Measurements from ENCODE around the gene DRC7. TPM values are rescaled to one million over a fixed set of nuclear protein-coding genes. Genes with fewer than 3 reads are reported as not detected.

DRC7 gene
- total RNA-seq, 1 experiment from 2014 or later = not detected

- CTCF ChIA-PET = no interaction called here
- in situ Hi-C loops (cut with HindIII; ENCODE audit: low pct_unique_long_range_greater_than_20kb, low sequenced_read_pairs) = no loop called here
Observed at GRCh38 chr16:57771141-57771785, 76.7 kb downstream of the DRC7 start.

GRCh38 chr16:57773019-57773418 is 78.4 kb downstream of the DRC7 start:
- ChIA-PET CTCF (no interaction called here), POLR2A (no interaction called here)
- Histone ChIP-seq H3K27ac (ENCODE audit: low read length) (no peak overlapping the region), H3K4me3 (ENCODE audit: low read depth in 2 of 2, low read length in 2 of 2) (no peak overlapping the region), H3K36me3 (ENCODE audit: control insufficient read depth, insufficient read depth, low read length) (no peaks in the 10 kb centered on the region; the same call in 1 of the 2 replicates), H3K4me1 (ENCODE audit: control insufficient read depth, insufficient read depth, low read length) (no peaks in the 10 kb centered on the region), H3K9me3 (ENCODE audit: control insufficient read depth, insufficient read depth, low read depth, low read length) (no peaks in the 10 kb centered on the region), H3K27me3 (ENCODE audit: control insufficient read depth, insufficient read depth, low read length) (no peaks in the 10 kb centered on the region)
- TF ChIP-seq TCF7L2 (IDR thresholded peaks at IDR 0.05; ENCODE audit: low read depth, low read length) = no peak
- no peak for TF ChIP-seq SIN3A (IDR thresholded peaks at IDR 0.05; ENCODE audit: borderline replicate concordance, insufficient read depth, low read depth, low read length)
- TF ChIP-seq, protein P1, sequence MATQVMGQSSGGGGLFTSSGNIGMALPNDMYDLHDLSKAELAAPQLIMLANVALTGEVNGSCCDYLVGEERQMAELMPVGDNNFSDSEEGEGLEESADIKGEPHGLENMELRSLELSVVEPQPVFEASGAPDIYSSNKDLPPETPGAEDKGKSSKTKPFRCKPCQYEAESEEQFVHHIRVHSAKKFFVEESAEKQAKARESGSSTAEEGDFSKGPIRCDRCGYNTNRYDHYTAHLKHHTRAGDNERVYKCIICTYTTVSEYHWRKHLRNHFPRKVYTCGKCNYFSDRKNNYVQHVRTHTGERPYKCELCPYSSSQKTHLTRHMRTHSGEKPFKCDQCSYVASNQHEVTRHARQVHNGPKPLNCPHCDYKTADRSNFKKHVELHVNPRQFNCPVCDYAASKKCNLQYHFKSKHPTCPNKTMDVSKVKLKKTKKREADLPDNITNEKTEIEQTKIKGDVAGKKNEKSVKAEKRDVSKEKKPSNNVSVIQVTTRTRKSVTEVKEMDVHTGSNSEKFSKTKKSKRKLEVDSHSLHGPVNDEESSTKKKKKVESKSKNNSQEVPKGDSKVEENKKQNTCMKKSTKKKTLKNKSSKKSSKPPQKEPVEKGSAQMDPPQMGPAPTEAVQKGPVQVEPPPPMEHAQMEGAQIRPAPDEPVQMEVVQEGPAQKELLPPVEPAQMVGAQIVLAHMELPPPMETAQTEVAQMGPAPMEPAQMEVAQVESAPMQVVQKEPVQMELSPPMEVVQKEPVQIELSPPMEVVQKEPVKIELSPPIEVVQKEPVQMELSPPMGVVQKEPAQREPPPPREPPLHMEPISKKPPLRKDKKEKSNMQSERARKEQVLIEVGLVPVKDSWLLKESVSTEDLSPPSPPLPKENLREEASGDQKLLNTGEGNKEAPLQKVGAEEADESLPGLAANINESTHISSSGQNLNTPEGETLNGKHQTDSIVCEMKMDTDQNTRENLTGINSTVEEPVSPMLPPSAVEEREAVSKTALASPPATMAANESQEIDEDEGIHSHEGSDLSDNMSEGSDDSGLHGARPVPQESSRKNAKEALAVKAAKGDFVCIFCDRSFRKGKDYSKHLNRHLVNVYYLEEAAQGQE (IDR thresholded peaks at IDR 0.05; ENCODE audit: insufficient read depth in 1 of 2, low read depth in 2 of 2, low read length in 1 of 2) = no peak
- no peak for TF ChIP-seq POLR2AphosphoS5 (IDR thresholded peaks at IDR 0.05; ENCODE audit: low read depth, low read length)
- TF ChIP-seq, protein P2, sequence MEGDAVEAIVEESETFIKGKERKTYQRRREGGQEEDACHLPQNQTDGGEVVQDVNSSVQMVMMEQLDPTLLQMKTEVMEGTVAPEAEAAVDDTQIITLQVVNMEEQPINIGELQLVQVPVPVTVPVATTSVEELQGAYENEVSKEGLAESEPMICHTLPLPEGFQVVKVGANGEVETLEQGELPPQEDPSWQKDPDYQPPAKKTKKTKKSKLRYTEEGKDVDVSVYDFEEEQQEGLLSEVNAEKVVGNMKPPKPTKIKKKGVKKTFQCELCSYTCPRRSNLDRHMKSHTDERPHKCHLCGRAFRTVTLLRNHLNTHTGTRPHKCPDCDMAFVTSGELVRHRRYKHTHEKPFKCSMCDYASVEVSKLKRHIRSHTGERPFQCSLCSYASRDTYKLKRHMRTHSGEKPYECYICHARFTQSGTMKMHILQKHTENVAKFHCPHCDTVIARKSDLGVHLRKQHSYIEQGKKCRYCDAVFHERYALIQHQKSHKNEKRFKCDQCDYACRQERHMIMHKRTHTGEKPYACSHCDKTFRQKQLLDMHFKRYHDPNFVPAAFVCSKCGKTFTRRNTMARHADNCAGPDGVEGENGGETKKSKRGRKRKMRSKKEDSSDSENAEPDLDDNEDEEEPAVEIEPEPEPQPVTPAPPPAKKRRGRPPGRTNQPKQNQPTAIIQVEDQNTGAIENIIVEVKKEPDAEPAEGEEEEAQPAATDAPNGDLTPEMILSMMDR (IDR thresholded peaks at IDR 0.05) = no peak
- no peak for ATAC-seq
- intact Hi-C loops (cut with micrococcal nuclease; ENCODE audit: unreplicated experiment) = no loop called here
- no peak for DNase-seq (ENCODE audit: low read depth, low spot score)
- in situ Hi-C loops (cut with HindIII; ENCODE audit: low pct_unique_long_range_greater_than_20kb, low sequenced_read_pairs) = no loop called here
- no TSS peak for BruUV-seq (replicated peaks)

More at GRCh38 chr16:57771141-57771785, 76.7 kb downstream of the DRC7 start:
- POLR2A ChIA-PET = no interaction called here
- BruUV-seq (replicated peaks) = no TSS peak
- Histone ChIP-seq H3K27ac (ENCODE audit: low read length) (no peak overlapping the region), H3K4me3 (ENCODE audit: low read depth in 2 of 2, low read length in 2 of 2) (no peak overlapping the region), H3K27me3 (ENCODE audit: control insufficient read depth, insufficient read depth, low read length) (no peaks in the 10 kb centered on the region), H3K4me1 (ENCODE audit: control insufficient read depth, insufficient read depth, low read length) (no peaks in the 10 kb centered on the region), H3K36me3 (ENCODE audit: control insufficient read depth, insufficient read depth, low read length) (no peaks in the 10 kb centered on the region), H3K9me3 (ENCODE audit: control insufficient read depth, insufficient read depth, low read depth, low read length) (no peaks in the 10 kb centered on the region)
- intact Hi-C loops (cut with micrococcal nuclease; ENCODE audit: unreplicated experiment) = no loop called here
- TF ChIP-seq, protein P2 (IDR thresholded peaks at IDR 0.05) = no peak
- DNase-seq (ENCODE audit: low read depth, low spot score) (no peak), ATAC-seq (no peak; the same call in 1 of the 2 replicates)
